SU-DHL-6 (cell line): ENCODE results near the gene RO60.

ENCODE experiments used
- CTCF ChIP-seq: fragments of 200-600 bp; sonication (generic); IDR thresholded peaks from one replicate; pipeline ENCODE4 v1.5.1; 2017; ENCODE audit warnings: antibody characterized with exemption, mild to moderate bottlenecking, low read length, moderate library complexity; ENCODE audit not compliant: insufficient read depth, poor library complexity, severe bottlenecking
- EZH2phosphoT487 ChIP-seq: fragments of 200-600 bp; sonication (generic), shearing (Covaris generic); conservative IDR thresholded peaks from 2 replicates; pipeline ENCODE4 v1.6.1; 2018; ENCODE audit warnings: mild to moderate bottlenecking, antibody characterized with exemption, low read length, moderate library complexity, mixed read lengths

GRCh38 chr1:193042766-193043691 lies 16.4 kb upstream of the RO60 start:
- TF ChIP-seq EZH2phosphoT487 (no peak), CTCF (no peak)
